Mesendoderm (in vitro differentiated cells): ENCODE results near the gene BCL2L11. TPM values are rescaled to one million over a fixed set of nuclear protein-coding genes. Genes with fewer than 3 reads are reported as not detected.
"Not testable (repeated sequence)": the region's sequence is repeated elsewhere in the genome, so short reads cannot be mapped to it uniquely, and the experiment has no call there.

Source experiments
- DNase-seq: peaks from one replicate; pipeline ENCODE4 v3.0.0; 2013
- H2AK5ac ChIP-seq: 2 replicates; pipeline ENCODE4 v1.6.1; 2013; ENCODE audit warnings: low read length, inconsistent platforms
- H2BK120ac ChIP-seq: 2 replicates; pipeline ENCODE4 v1.6.1; 2013; ENCODE audit warnings: low read depth, mild to moderate bottlenecking, low read length, moderate library complexity, mixed read lengths
- H2BK15ac ChIP-seq: replicated peaks from 2 replicates; pipeline ENCODE4 v1.6.1; 2013; ENCODE audit warnings: low read depth, mild to moderate bottlenecking, moderate library complexity
- H2BK5ac ChIP-seq: 2 replicates; pipeline ENCODE4 v1.6.1; 2013; ENCODE audit warnings: low read length, inconsistent platforms
- H3K18ac ChIP-seq: 2 replicates; pipeline ENCODE4 v1.6.1; 2013; ENCODE audit warnings: mild to moderate bottlenecking, low read length, mixed read lengths
- H3K23ac ChIP-seq: one replicate; pipeline ENCODE4 v1.6.1; 2013; ENCODE audit warnings: low read length
- H3K27ac ChIP-seq: 2 replicates; pipeline ENCODE4 v1.5.1; 2013; ENCODE audit warnings: low read depth, mild to moderate bottlenecking, inconsistent platforms, low read length, moderate library complexity
- H3K27me3 ChIP-seq: 2 replicates; pipeline ENCODE4 v1.6.1; 2013; ENCODE audit warnings: low read length, control low read depth, mild to moderate bottlenecking, inconsistent platforms; ENCODE audit not compliant: insufficient read depth, poor library complexity
- H3K36me3 ChIP-seq: 2 replicates; pipeline ENCODE4 v1.6.1; 2013; ENCODE audit warnings: low read length, inconsistent platforms; ENCODE audit not compliant: control insufficient read depth, insufficient read depth
- H3K4ac ChIP-seq: one replicate; pipeline ENCODE4 v1.6.1; 2013; ENCODE audit warnings: low read depth, mild to moderate bottlenecking, low read length, moderate library complexity
- H3K4me1 ChIP-seq: 2 replicates; pipeline ENCODE4 v1.6.1; 2013; ENCODE audit warnings: low read depth, low read length, inconsistent platforms; ENCODE audit not compliant: control insufficient read depth
- H3K4me2 ChIP-seq: 2 replicates; pipeline ENCODE4 v1.6.1; 2013; ENCODE audit warnings: low read length
- H3K4me3 ChIP-seq: 2 replicates; pipeline ENCODE4 v1.5.1; 2013; ENCODE audit warnings: mild to moderate bottlenecking, low read length
- H3K56ac ChIP-seq: one replicate; pipeline ENCODE4 v1.6.1; 2013; ENCODE audit warnings: low read length
- H3K79me1 ChIP-seq: 2 replicates; pipeline ENCODE4 v1.6.1; 2013; ENCODE audit warnings: low read length, inconsistent platforms
- H3K79me2 ChIP-seq: 2 replicates; pipeline ENCODE4 v1.6.1; 2013; ENCODE audit warnings: mild to moderate bottlenecking, low read length; ENCODE audit not compliant: control insufficient read depth, insufficient read depth
- H3K9ac ChIP-seq: 2 replicates; pipeline ENCODE4 v1.6.1; 2013; ENCODE audit warnings: low read length, inconsistent platforms
- H4K5ac ChIP-seq: one replicate; pipeline ENCODE4 v1.6.1; 2013; ENCODE audit warnings: low read length
- H4K8ac ChIP-seq: one replicate; pipeline ENCODE4 v1.6.1; 2013; ENCODE audit warnings: low read depth, mild to moderate bottlenecking, control low read depth, low read length, moderate library complexity
- WGBS: extraction: QIAGEN DNeasy Blood & Tissue Kit; methylation state at CpG from one replicate; pipeline ENCODE4 v1.1.7; 2013; ENCODE audit warnings: low lambda C conversion rate, missing lambda C conversion rate; ENCODE audit not compliant: insufficient coverage; ENCODE audit errors: extremely low coverage; 5-methylcytosine and 5-hydroxymethylcytosine counted together
- polyA plus RNA-seq, 2 experiments: library from polyadenylated mRNA; stranded (reverse); fragments of 200-250 nt; gene quantifications; one replicate each; pipeline ENCODE4 v1.2.3, GENCODE V29; 2013

The BCL2L11 gene, protein sequence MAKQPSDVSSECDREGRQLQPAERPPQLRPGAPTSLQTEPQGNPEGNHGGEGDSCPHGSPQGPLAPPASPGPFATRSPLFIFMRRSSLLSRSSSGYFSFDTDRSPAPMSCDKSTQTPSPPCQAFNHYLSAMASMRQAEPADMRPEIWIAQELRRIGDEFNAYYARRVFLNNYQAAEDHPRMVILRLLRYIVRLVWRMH
- 6.7 TPM for polyA plus RNA-seq (2013, experiment 1 of 2)
- 6.9 TPM for polyA plus RNA-seq (2013, experiment 2 of 2)

DNA sequence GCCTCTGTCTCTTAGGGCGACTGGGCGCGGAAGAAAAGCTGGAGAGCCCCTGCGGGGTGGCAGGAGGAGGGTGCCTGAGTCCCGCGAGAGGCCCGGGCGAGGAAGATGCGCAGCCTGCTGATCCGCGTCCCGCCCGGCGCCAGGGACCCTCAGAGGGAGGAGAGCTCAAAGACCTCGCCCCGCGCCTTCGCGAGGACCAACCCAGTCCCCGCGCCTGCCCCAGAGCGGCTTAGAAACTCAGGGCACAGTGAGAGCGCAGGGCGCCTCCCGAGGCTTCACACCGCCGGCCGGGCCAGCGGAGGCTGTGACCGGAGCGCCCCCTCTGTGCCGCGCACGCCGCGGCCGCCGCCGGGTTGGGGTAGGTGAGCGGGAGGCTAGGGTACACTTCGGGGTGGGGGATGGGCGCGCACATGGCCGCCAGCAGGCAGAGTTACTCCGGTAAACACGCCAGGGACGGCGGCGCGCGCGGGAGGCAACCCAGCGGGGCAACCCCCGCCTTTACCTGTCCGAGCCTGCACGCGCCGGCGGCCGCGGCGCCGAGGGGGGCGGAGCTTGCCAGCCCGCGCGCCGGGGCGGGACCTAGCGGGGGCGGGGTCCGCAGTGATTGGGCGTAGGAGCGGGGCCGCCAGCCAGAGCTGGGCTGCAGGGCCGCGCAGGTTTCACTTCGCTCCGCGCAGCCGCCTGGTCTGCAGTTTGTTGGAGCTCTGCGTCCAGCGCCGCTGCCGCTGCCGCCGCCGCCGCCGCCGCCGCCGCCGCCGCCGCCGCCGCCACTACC, at the start of gene BCL2L11:
Gene BCL2L11, plus strand, starts transcription at position 662 of the 775 bp plus-strand sequence. CDS start 2,832 bp downstream, outside the sequence.
- no peak within 1 kb of the TSS for H2BK15ac ChIP-seq
- no peak within 1 kb of the TSS for H2BK5ac ChIP-seq
- WGBS: no CpG with 5 or more reads among the region's 98 CpGs
- H3K4me3 ChIP-seq: peak within 1 kb of the TSS; percentile 61
- peaks cover 24% of the 10 kb centered on the region for H3K27me3 ChIP-seq
- peaks cover 1% of the 10 kb centered on the region for H3K79me2 ChIP-seq
- H3K4ac ChIP-seq: no peak within 1 kb of the TSS
- H3K18ac ChIP-seq: peak within 1 kb of the TSS; percentile 31
- H3K4me2 ChIP-seq: peak within 1 kb of the TSS; percentile 99
- peak within 1 kb of the TSS; percentile 84 for H3K56ac ChIP-seq
- no peak within 1 kb of the TSS for H2AK5ac ChIP-seq
- H4K5ac ChIP-seq: no peak within 1 kb of the TSS
- peaks cover 2% of the 10 kb centered on the region for H3K4me1 ChIP-seq
- H4K8ac ChIP-seq: no peak within 1 kb of the TSS
- H3K79me1 ChIP-seq: peaks cover 3% of the 10 kb centered on the region
- peak within 1 kb of the TSS; percentile 86 for H3K23ac ChIP-seq
- peak within 1 kb of the TSS; percentile 68 for H3K27ac ChIP-seq
- no peak within 1 kb of the TSS for H2BK120ac ChIP-seq
- peaks cover 2% of the 10 kb centered on the region for H3K36me3 ChIP-seq
- H3K9ac ChIP-seq: peak within 1 kb of the TSS; percentile 87
- peak; percentile 94 for DNase-seq

DNA sequence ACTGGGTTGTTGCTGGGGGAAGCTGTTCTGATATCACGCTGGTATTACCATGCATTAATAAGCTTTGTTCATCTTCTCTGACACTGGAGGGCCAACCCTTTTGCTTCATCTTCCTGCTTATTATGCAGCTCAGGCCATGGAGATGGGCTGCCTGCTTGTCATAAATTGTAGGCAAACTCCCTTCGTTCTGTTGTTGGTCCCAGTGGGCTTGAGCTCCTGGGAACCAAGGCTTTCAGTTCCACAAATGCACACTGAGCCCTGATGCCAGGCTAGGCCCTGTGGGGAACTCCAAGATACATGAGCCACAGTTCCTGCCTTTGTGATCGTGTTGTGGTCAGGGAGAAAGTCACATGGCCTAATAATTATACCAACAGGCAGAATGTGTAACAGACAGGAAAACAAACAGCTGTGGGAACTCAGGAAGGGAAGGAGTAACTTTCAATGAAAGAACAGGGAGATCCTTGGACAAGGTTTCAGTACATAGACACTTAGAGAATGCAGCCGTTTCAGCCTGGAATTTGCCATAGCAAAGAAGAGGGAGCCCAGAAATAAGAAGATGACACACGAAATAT, 49.0 kb upstream of the BCL2L11 start:
- no peak overlapping the region for H3K9ac ChIP-seq

DNA sequence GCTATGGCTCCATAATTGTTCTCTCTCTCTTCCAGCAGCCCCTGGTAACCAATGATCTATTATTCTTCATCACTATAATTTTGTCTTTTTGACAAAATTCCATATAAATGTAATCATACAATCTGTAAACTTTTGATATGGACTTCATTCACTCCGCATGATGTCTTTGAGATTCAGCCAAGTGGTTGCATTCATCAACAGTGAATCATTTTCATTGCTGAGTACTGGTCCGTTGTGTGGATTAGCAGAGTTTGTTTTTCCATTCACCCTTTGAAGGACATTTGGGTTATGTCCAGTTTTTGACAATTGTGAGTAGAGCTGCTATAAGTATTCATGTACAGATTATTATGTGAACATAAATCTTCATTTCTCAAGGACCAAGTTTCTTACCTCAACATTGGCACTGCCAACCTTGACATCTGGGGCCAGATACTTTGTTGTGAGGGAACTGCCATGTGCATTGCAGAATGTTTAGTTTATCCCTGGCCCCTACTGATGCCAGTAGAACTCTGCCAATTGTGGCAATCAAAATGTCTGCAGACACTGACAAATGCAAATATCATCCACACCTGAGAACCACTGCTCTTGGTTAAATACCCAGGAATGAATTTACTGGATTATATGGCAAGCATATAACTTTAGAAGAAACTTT, 48.4 kb upstream of the BCL2L11 start:
- WGBS: no CpG with 5 or more reads among the region's 2 CpGs
- no peak overlapping the region for H3K23ac ChIP-seq
- no peak overlapping the region for H3K9ac ChIP-seq
- H2BK120ac ChIP-seq: no peak overlapping the region
- no peak overlapping the region for H3K4me2 ChIP-seq
- no peak overlapping the region for H3K4me3 ChIP-seq
- no peak overlapping the region for H3K18ac ChIP-seq
- H4K5ac ChIP-seq: no peak overlapping the region
- no peak overlapping the region for H4K8ac ChIP-seq
- H2BK15ac ChIP-seq: no peak overlapping the region
- no peak overlapping the region for H2AK5ac ChIP-seq
- no peaks in the 10 kb centered on the region for H3K27me3 ChIP-seq
- no peaks in the 10 kb centered on the region for H3K36me3 ChIP-seq
- no peak for DNase-seq
- no peaks in the 10 kb centered on the region for H3K79me1 ChIP-seq
- no peak overlapping the region for H3K27ac ChIP-seq
- no peaks in the 10 kb centered on the region for H3K79me2 ChIP-seq
- no peak overlapping the region for H3K4ac ChIP-seq
- H3K56ac ChIP-seq: no peak overlapping the region
- H2BK5ac ChIP-seq: no peak overlapping the region
- no peaks in the 10 kb centered on the region for H3K4me1 ChIP-seq

More for the DNA sequence above, 49.0 kb upstream of the BCL2L11 start:
- H2BK5ac ChIP-seq: no peak overlapping the region
- no peaks in the 10 kb centered on the region for H3K27me3 ChIP-seq
- H3K56ac ChIP-seq: no peak overlapping the region
- H2AK5ac ChIP-seq: no peak overlapping the region
- no peak overlapping the region for H4K8ac ChIP-seq
- no peaks in the 10 kb centered on the region for H3K79me2 ChIP-seq
- no peak overlapping the region for H3K27ac ChIP-seq
- H3K4me2 ChIP-seq: no peak overlapping the region
- H3K36me3 ChIP-seq: no peaks in the 10 kb centered on the region
- no peak for DNase-seq
- H2BK15ac ChIP-seq: no peak overlapping the region
- no peak overlapping the region for H4K5ac ChIP-seq
- no peak overlapping the region for H3K23ac ChIP-seq
- H3K4me3 ChIP-seq: no peak overlapping the region
- no peak overlapping the region for H3K4ac ChIP-seq
- H2BK120ac ChIP-seq: no peak overlapping the region
- no peak overlapping the region for H3K18ac ChIP-seq
- no CpG with 5 or more reads among the region's 5 CpGs for WGBS
- H3K79me1 ChIP-seq: no peaks in the 10 kb centered on the region
- H3K4me1 ChIP-seq: no peaks in the 10 kb centered on the region

DNA sequence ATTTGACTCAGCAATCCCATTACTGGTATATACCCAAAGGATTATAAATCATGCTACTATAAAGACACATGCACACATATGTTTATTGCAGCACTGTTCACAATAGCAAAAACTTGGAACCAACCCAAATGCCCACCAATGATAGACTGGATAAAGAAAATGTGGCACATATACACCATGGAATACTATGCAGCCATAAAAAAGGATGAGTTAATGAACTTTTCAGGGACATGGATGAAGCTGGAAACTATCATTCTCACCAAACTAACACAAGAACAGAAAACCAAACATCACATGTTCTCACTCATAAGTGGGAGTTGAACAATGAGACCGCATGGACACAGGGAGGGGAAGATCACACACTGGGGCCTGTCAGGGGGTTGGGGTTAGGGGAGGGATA, 38.1 kb upstream of the BCL2L11 start:
- not testable (repeated sequence) for H3K36me3 ChIP-seq, H4K8ac ChIP-seq, H3K18ac ChIP-seq, H3K4ac ChIP-seq, H3K79me1 ChIP-seq, H3K27me3 ChIP-seq, H3K23ac ChIP-seq, H3K79me2 ChIP-seq, H3K4me2 ChIP-seq, DNase-seq, H3K56ac ChIP-seq, H3K4me1 ChIP-seq, H2BK15ac ChIP-seq, H3K9ac ChIP-seq, H2AK5ac ChIP-seq, H2BK5ac ChIP-seq, H2BK120ac ChIP-seq, H4K5ac ChIP-seq, H3K27ac ChIP-seq, H3K4me3 ChIP-seq
- no CpG with 5 or more reads among the region's 1 CpG for WGBS

DNA sequence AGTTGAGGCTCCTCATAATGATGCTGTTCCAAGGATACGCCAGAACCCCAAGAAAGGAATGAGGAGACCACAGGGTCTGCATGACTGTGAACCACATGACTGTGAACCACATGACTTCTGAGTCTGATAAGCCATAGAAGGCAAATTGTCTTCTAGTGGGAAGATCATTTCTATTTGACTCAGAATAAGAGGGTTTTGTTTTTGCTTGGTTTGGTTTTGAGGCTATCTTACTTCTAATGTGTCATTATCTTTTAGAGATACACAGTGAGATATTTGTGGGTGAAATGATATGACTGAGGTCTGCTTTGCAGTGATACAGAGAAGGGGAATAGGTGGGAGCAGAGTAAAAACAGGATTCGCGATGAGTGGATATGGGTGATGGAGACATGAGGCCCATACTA, 28.9 kb upstream of the BCL2L11 start:
- Histone ChIP-seq H3K79me2 (no peaks in the 10 kb centered on the region), H3K79me1 (no peaks in the 10 kb centered on the region), H2AK5ac (no peak overlapping the region), H3K23ac (no peak overlapping the region), H4K8ac (no peak overlapping the region), H3K4ac (no peak overlapping the region), H3K4me1 (no peaks in the 10 kb centered on the region), H3K27me3 (no peaks in the 10 kb centered on the region), H3K18ac (no peak overlapping the region), H2BK15ac (no peak overlapping the region), H3K56ac (no peak overlapping the region), H3K4me2 (no peak overlapping the region), H3K4me3 (no peak overlapping the region), H2BK120ac (no peak overlapping the region), H3K9ac (no peak overlapping the region), H4K5ac (no peak overlapping the region), H3K36me3 (no peaks in the 10 kb centered on the region), H2BK5ac (no peak overlapping the region), H3K27ac (no peak overlapping the region)
- DNase-seq: no peak
- WGBS: no CpG with 5 or more reads among the region's 3 CpGs
